PC-9 (cell line): ENCODE results near the gene PNPLA7.

Experiments
- EZH2 ChIP-seq: fragments of 200-600 bp; sonication (generic); IDR thresholded peaks from 2 replicates; pipeline ENCODE4 v1.8.0; 2017; ENCODE audit warnings: antibody characterized with exemption, low read depth
- TF ChIP-seq, protein P1 (sequence below): fragments of 200-600 bp; sonication (generic); conservative IDR thresholded peaks from 2 replicates; pipeline ENCODE4 v1.6.1; 2017; ENCODE audit warnings: mixed run types, antibody characterized with exemption, mild to moderate bottlenecking, moderate library complexity

DNA sequence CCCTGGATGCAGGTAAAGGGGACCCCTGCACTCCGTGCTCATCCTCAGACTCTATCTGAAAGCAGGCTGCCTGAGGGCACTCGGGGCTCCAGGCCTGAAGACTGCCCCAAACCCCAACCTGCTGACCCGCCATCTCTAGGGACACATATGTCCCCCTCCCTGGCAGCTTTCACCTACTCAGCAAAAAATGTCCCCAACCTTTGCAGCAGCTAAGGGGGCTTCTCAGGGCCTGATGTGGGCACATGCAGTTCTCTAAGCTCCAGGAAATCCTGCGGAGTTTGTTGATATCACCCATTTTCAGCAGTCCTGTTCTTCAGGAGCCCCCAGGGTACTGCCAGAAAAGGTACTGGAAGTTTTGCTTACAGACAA, 30.7 kb upstream of the PNPLA7 start:
- TF ChIP-seq EZH2 = no peak
- TF ChIP-seq, protein P1, sequence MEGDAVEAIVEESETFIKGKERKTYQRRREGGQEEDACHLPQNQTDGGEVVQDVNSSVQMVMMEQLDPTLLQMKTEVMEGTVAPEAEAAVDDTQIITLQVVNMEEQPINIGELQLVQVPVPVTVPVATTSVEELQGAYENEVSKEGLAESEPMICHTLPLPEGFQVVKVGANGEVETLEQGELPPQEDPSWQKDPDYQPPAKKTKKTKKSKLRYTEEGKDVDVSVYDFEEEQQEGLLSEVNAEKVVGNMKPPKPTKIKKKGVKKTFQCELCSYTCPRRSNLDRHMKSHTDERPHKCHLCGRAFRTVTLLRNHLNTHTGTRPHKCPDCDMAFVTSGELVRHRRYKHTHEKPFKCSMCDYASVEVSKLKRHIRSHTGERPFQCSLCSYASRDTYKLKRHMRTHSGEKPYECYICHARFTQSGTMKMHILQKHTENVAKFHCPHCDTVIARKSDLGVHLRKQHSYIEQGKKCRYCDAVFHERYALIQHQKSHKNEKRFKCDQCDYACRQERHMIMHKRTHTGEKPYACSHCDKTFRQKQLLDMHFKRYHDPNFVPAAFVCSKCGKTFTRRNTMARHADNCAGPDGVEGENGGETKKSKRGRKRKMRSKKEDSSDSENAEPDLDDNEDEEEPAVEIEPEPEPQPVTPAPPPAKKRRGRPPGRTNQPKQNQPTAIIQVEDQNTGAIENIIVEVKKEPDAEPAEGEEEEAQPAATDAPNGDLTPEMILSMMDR = no peak
